Activated B cell treated with CpG ODN at 0.5 μM for 24 hours (primary cell): ENCODE measurements around the gene NRBF2. TPM values are rescaled to one million over a fixed set of nuclear protein-coding genes. Genes with fewer than 3 reads are reported as not detected.

Experiments
- ATAC-seq: fragments of 200-7000 bp; cut with Tn5 transposase; one replicate; pipeline ENCODE4 v1.10.0; 2021; ENCODE audit warnings: low read depth, mild to moderate bottlenecking, moderate library complexity
- CTCF ChIA-PET: fragments of 350-600 bp; sonication (Branson Sonifier 250); formaldehyde crosslinking; loops from one replicate; lab custom pipeline; 2021; ENCODE audit warnings: antibody characterized with exemption; lab: Charles Lee
- POLR2A ChIA-PET: fragments of 350-600 bp; sonication (Branson Sonifier 250); formaldehyde crosslinking; loops from one replicate; lab custom pipeline; 2021; ENCODE audit warnings: antibody characterized with exemption; lab: Charles Lee
- DNase-seq: peaks from one replicate; pipeline ENCODE4 v3.0.0; 2022
- H3K27ac Mint-ChIP-seq: one replicate; pipeline ENCODE4 v1.8.0; 2020; ENCODE audit warnings: mixed read lengths
- H3K27me3 Mint-ChIP-seq: one replicate; pipeline ENCODE4 v1.8.0; 2021; ENCODE audit warnings: mixed read lengths
- H3K36me3 Mint-ChIP-seq: one replicate; pipeline ENCODE4 v1.8.0; 2021; ENCODE audit warnings: low read depth, mixed read lengths
- H3K4me1 Mint-ChIP-seq: one replicate; pipeline ENCODE4 v1.8.0; 2021; ENCODE audit warnings: mixed read lengths
- H3K4me3 Mint-ChIP-seq: one replicate; pipeline ENCODE4 v1.8.0; 2020; ENCODE audit warnings: mild to moderate bottlenecking, mixed read lengths
- H3K9me3 Mint-ChIP-seq: one replicate; pipeline ENCODE4 v1.8.0; 2020; ENCODE audit warnings: mixed read lengths
- intact Hi-C: fragments of 100-400 bp; cut with micrococcal nuclease; formaldehyde crosslinking; loops from one replicate; pipeline ENCODE4 v1.15.1; 2024
- total RNA-seq: library from RNA; stranded (reverse); gene quantifications from 2 replicates; pipeline ENCODE4 v1.2.3, GENCODE V29; 2022
- TF ChIP-seq, protein P1 (sequence below): fragments of 200-600 bp; IDR thresholded peaks from one replicate; pipeline ENCODE4 v1.8.0; 2022; ENCODE audit warnings: antibody characterized with exemption, mild to moderate bottlenecking

NRBF2 gene
- total RNA-seq, 1 donor from 2014 or later: 26.9 TPM

DNA sequence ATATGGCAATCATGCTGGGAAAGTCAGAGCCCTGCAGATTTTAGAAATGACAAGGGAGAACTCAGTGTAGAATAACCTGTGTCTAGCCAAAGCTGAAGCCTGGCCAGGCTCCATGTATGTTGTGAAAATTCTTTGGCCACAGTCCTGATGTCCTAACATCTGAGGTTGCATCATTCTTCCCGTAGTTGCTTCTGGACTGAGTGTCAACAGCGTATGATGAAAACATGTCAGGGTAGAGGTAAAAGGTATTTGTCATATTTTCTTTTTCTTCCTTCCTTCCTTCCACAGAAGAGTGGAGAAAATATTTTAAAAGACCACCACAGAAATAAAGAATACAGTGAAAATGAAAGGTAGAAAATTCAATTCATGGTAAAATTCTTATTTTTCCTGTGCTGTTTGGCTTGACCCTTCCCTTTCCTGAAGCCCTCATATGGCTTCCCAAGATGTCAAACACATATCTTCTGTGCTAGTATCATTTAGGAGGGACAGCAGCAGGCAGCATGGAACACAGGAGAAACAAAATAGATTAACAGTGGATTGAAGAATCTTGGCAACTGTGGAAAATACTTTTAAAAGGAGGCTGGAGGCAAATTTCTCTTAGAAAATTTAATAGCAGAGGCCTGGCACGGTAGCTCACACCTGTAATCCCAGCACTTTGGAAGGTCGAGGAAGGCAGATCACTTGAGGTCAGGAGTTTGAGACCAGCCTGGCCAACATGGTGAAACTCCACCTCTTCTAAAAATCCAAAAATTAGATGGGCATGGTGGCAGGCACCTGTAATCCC is 18.9 kb upstream of the NRBF2 start:
- no peak for ATAC-seq
- Mint-ChIP-seq H3K4me3 (no peak overlapping the region), H3K27ac (no peak overlapping the region), H3K36me3 (no peaks in the 10 kb centered on the region), H3K27me3 (peaks cover 6% of the 10 kb centered on the region), H3K4me1 (no peaks in the 10 kb centered on the region), H3K9me3 (no peaks in the 10 kb centered on the region)
- TF ChIP-seq, protein P1, sequence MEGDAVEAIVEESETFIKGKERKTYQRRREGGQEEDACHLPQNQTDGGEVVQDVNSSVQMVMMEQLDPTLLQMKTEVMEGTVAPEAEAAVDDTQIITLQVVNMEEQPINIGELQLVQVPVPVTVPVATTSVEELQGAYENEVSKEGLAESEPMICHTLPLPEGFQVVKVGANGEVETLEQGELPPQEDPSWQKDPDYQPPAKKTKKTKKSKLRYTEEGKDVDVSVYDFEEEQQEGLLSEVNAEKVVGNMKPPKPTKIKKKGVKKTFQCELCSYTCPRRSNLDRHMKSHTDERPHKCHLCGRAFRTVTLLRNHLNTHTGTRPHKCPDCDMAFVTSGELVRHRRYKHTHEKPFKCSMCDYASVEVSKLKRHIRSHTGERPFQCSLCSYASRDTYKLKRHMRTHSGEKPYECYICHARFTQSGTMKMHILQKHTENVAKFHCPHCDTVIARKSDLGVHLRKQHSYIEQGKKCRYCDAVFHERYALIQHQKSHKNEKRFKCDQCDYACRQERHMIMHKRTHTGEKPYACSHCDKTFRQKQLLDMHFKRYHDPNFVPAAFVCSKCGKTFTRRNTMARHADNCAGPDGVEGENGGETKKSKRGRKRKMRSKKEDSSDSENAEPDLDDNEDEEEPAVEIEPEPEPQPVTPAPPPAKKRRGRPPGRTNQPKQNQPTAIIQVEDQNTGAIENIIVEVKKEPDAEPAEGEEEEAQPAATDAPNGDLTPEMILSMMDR: no peak
- CTCF ChIA-PET: no interaction called here
- intact Hi-C loops: no loop called here
- DNase-seq: no peak
- POLR2A ChIA-PET: no interaction called here

DNA sequence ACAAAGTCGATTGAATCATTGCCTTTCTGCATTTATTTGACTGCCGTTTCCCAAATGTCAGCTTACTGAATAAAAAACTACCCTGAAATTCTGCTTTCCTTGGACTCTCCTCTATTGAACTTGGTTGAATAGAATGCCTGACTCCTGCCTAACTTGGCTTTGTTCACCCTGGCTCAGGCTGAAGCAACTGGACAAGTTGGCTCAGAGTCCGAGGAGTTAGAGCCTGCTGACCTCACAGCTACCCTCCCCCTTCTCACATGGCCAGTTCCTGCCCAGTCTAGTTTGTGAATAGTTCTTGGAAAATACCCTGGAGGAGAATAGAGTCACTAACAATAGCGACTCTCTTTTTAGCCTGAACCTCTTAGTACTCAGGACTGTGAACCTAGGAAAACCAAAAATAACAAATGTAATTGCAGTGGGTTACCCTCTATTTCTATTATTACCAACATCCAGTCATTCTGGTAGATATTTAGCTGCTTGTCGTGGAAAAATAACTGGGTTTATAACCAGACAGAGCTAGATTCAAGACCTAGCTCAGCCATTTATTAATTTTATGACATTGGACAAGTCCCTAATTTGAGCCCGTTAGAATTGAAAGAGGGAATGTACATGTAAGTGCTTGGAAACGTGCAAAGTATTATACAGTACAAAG is 17.3 kb upstream of the NRBF2 start:
- Mint-ChIP-seq H3K9me3 (no peaks in the 10 kb centered on the region), H3K36me3 (no peaks in the 10 kb centered on the region), H3K27ac (no peak overlapping the region), H3K27me3 (peaks cover 1% of the 10 kb centered on the region), H3K4me1 (no peaks in the 10 kb centered on the region), H3K4me3 (no peak overlapping the region)
- CTCF ChIA-PET: no interaction called here
- ATAC-seq (no peak), DNase-seq (no peak)
- TF ChIP-seq, protein P1: no peak
- POLR2A ChIA-PET: no interaction called here
- intact Hi-C loops: no loop called here

DNA sequence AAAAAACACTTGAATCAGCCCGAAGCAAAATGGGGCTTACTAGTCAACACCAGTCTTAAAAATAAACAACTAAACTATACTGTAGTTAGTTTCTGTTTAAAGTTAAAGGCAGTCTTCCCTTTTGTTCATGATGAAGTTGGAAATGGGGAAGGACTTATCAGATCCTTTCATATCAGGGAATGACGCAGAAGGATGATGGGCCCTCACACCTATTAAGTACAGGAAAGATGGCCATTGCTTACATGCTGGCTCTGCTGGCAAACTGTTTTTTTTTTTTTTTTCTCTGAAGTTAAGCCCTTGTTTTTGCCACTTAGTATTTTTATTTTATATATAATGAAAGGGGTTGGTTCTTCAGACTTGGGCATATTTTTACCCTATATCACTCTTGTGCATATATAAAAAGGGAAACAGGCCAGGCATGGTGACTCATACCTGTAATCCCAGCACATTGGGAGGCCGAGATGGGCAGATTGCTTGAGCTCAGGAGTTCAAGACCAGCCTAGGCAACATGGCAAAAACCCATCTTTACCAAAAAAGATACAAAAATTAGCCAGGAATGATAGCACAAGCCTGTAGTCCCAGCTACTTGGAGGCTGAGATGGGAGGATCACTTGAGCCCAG is 16.6 kb upstream of the NRBF2 start:
- Mint-ChIP-seq H3K9me3 (no peaks in the 10 kb centered on the region), H3K4me1 (no peaks in the 10 kb centered on the region), H3K27ac (no peak overlapping the region), H3K4me3 (no peak overlapping the region), H3K27me3 (no peaks in the 10 kb centered on the region), H3K36me3 (no peaks in the 10 kb centered on the region)
- CTCF ChIA-PET: no interaction called here
- DNase-seq (no peak), ATAC-seq (no peak)
- TF ChIP-seq, protein P1: no peak
- intact Hi-C loops: no loop called here
- POLR2A ChIA-PET: no interaction called here

DNA sequence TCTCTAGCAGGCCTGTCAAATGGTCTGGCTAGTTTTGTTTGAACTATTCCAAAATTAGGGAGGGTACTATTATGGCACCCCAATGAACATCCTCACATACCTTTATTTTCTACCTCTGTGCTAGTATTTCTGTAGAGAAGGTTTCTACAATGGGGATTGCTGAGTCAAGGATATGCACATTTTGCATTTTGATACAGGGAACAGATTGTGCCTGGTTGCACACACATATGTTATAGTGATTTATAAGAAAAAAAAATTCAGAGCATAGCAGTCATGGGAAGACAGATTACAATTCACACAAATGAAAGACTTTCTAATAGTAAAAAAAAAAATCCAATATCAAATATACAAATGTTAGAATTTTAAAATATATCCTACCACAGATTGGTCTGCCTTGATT is 14.1 kb upstream of the NRBF2 start:
- Mint-ChIP-seq H3K9me3 (no peaks in the 10 kb centered on the region), H3K27me3 (no peaks in the 10 kb centered on the region), H3K27ac (no peak overlapping the region), H3K4me3 (no peak overlapping the region), H3K36me3 (no peaks in the 10 kb centered on the region), H3K4me1 (no peaks in the 10 kb centered on the region)
- intact Hi-C loops: no loop called here
- CTCF ChIA-PET: no interaction called here
- ATAC-seq: no peak
- TF ChIP-seq, protein P1: no peak
- POLR2A ChIA-PET: no interaction called here
- DNase-seq: no peak

DNA sequence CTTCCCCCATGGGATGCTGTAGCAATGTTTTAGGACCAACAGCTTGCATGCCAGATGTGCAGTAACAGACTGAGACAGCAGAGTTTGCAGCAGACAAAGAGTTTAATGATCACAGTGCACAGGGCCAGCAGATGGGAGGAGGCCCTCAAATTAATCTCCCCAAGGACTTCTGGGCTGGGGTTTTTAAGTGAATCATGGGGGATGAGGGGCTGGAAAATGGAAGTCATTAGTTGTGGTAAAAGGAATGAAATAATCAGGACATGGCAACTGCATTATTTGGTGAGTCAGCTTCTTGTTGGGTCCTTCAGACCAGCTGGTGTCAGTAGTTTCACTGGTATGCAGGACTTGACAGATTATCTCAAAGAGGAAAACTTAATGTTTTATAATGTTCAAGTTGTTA is 12.6 kb upstream of the NRBF2 start:
- POLR2A ChIA-PET: no interaction called here
- no peaks in the 10 kb centered on the region for H3K36me3 Mint-ChIP-seq
- intact Hi-C loops: no loop called here
- no peaks in the 10 kb centered on the region for H3K4me1 Mint-ChIP-seq
- H3K27me3 Mint-ChIP-seq: no peaks in the 10 kb centered on the region
- ATAC-seq (no peak), DNase-seq (no peak)
- no peak overlapping the region for H3K27ac Mint-ChIP-seq
- CTCF ChIA-PET: no interaction called here
- H3K9me3 Mint-ChIP-seq: no peaks in the 10 kb centered on the region
- TF ChIP-seq, protein P1: no peak
- H3K4me3 Mint-ChIP-seq: no peak overlapping the region
